A673 (cell line): ENCODE measurements around the gene DDX42.

ENCODE experiments used
- EZH2 ChIP-seq: fragments of 200-600 bp; sonication (generic); IDR thresholded peaks from 2 replicates; pipeline ENCODE4 v1.6.1; 2017; ENCODE audit warnings: borderline replicate concordance, low read depth, mild to moderate bottlenecking, mixed read lengths, antibody characterized with exemption, low read length; ENCODE audit not compliant: poor library complexity, severe bottlenecking
- TF ChIP-seq, protein P1 (sequence below): fragments of 300-800, 200-600 bp; sonication (generic); conservative IDR thresholded peaks from 2 replicates; pipeline ENCODE4 v1.5.1; 2017; ENCODE audit warnings: low read depth, mild to moderate bottlenecking, antibody characterized with exemption, low read length, moderate library complexity, mixed read lengths

- TF ChIP-seq EZH2, result no peak
- TF ChIP-seq, protein P1, sequence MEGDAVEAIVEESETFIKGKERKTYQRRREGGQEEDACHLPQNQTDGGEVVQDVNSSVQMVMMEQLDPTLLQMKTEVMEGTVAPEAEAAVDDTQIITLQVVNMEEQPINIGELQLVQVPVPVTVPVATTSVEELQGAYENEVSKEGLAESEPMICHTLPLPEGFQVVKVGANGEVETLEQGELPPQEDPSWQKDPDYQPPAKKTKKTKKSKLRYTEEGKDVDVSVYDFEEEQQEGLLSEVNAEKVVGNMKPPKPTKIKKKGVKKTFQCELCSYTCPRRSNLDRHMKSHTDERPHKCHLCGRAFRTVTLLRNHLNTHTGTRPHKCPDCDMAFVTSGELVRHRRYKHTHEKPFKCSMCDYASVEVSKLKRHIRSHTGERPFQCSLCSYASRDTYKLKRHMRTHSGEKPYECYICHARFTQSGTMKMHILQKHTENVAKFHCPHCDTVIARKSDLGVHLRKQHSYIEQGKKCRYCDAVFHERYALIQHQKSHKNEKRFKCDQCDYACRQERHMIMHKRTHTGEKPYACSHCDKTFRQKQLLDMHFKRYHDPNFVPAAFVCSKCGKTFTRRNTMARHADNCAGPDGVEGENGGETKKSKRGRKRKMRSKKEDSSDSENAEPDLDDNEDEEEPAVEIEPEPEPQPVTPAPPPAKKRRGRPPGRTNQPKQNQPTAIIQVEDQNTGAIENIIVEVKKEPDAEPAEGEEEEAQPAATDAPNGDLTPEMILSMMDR, result no peak
Observed at GRCh38 chr17:63773272-63774140, 464 bp upstream of the DDX42 start, which contains the start of gene CCDC47.
